DND-41 (cell line): ENCODE data around the gene SAMSN1.

ENCODE experiments used
- ATAC-seq: fragments of 200-7000 bp; cut with Tn5 transposase; 3 replicates; pipeline ENCODE4 v1.9.1; 2021; ENCODE audit warnings: low read depth; ENCODE audit not compliant: insufficient read depth
- DNase-seq: peaks from one replicate; pipeline ENCODE4 v3.0.0-alpha.2; 2020
- H2AFZ ChIP-seq: 2 replicates; pipeline ENCODE4 v1.6.0; 2012; ENCODE audit warnings: low read depth, low read length
- H3K27ac ChIP-seq: 2 replicates; pipeline ENCODE4 v1.5.1; 2012; ENCODE audit warnings: low read length, inconsistent platforms
- H3K27me3 ChIP-seq: fragments of 200-600 bp; sonication (generic); 2 replicates; pipeline ENCODE4 v1.6.0; 2012; ENCODE audit warnings: low read length, mild to moderate bottlenecking, inconsistent platforms; ENCODE audit not compliant: insufficient read depth, poor library complexity
- H3K36me3 ChIP-seq: 2 replicates; pipeline ENCODE4 v1.5.1; 2012; ENCODE audit warnings: low read length, inconsistent platforms; ENCODE audit not compliant: insufficient read depth
- H3K4me1 ChIP-seq: 2 replicates; pipeline ENCODE4 v1.5.1; 2012; ENCODE audit warnings: mild to moderate bottlenecking, low read length; ENCODE audit not compliant: insufficient read depth
- H3K4me2 ChIP-seq: 2 replicates; pipeline ENCODE4 v1.6.0; 2012; ENCODE audit warnings: mild to moderate bottlenecking, moderate library complexity, low read length, inconsistent platforms; ENCODE audit not compliant: insufficient read depth
- H3K4me3 ChIP-seq, 2 experiments: fragments of 200-600 bp in 1 of 2; shearing (Covaris generic) in 1 of 2; 2 replicates each; pipeline ENCODE4 v1.5.1; 2012 to 2016; ENCODE audit warnings: inconsistent platforms in 2 of 2, low read length in 2 of 2, mild to moderate bottlenecking in 2 of 2, low read depth in 1 of 2, moderate library complexity in 1 of 2
- H3K79me2 ChIP-seq: 2 replicates; pipeline ENCODE4 v1.6.0; 2012; ENCODE audit warnings: low read length, inconsistent platforms; ENCODE audit not compliant: insufficient read depth
- H3K9ac ChIP-seq: 2 replicates; pipeline ENCODE4 v1.6.0; 2012; ENCODE audit warnings: low read depth, mild to moderate bottlenecking, inconsistent platforms, low read length, moderate library complexity
- H3K9me3 ChIP-seq: 2 replicates; pipeline ENCODE4 v1.5.1; 2012; ENCODE audit warnings: low read length, moderate library complexity, mild to moderate bottlenecking, inconsistent platforms; ENCODE audit not compliant: insufficient read depth, severe bottlenecking
- H4K20me1 ChIP-seq: 2 replicates; pipeline ENCODE4 v1.6.0; 2012; ENCODE audit warnings: low read length; ENCODE audit not compliant: insufficient read depth
- EZH2 ChIP-seq: IDR thresholded peaks from 3 replicates; pipeline ENCODE4 v1.6.1; 2012; ENCODE audit warnings: borderline replicate concordance, low read depth, mild to moderate bottlenecking, moderate library complexity, low read length, inconsistent platforms; ENCODE audit not compliant: severe bottlenecking
- TF ChIP-seq, protein P1 (sequence below): IDR thresholded peaks from 2 replicates; pipeline ENCODE4 v1.5.1; 2012; ENCODE audit warnings: borderline replicate concordance, low read length, moderate library complexity, mild to moderate bottlenecking; ENCODE audit not compliant: poor library complexity, severe bottlenecking; ENCODE audit errors: extremely low read depth

The SAMSN1 gene

DNA sequence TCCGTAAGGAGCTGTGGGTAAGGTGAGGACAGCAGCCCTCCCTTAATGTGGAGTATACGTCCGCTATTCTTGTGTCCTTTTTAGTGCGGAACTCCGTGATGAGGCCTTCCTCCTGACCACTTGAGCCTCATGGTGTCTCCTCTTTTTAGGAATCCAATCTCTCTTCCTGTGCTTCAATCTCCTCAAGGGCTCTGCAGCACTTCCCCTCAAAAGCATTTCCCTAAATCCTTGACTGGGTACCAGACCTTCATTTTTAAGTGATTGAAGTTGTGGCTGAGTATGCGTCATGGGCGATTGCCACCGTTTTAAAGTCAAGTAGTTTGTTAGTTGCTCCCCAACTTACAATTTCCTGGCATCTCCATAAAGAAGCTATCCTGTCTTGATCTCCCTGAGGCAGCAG lies 62.8 kb downstream of the SAMSN1 start:
- Histone ChIP-seq H3K79me2 (no peaks in the 10 kb centered on the region), H4K20me1 (no peaks in the 10 kb centered on the region), H3K4me2 (no peak overlapping the region), H3K27me3 (no peaks in the 10 kb centered on the region), H3K9me3 (no peaks in the 10 kb centered on the region), H3K4me3 (no peak overlapping the region), H3K4me1 (peaks cover 19% of the 10 kb centered on the region), H3K9ac (no peak overlapping the region), H2AFZ (no peak overlapping the region), H3K27ac (peak overlapping the region; percentile 23; the same call in 1 of the 2 replicates), H3K36me3 (peaks cover 25% of the 10 kb centered on the region)
- no peak for ATAC-seq
- no peak for TF ChIP-seq EZH2
- TF ChIP-seq, protein P1, sequence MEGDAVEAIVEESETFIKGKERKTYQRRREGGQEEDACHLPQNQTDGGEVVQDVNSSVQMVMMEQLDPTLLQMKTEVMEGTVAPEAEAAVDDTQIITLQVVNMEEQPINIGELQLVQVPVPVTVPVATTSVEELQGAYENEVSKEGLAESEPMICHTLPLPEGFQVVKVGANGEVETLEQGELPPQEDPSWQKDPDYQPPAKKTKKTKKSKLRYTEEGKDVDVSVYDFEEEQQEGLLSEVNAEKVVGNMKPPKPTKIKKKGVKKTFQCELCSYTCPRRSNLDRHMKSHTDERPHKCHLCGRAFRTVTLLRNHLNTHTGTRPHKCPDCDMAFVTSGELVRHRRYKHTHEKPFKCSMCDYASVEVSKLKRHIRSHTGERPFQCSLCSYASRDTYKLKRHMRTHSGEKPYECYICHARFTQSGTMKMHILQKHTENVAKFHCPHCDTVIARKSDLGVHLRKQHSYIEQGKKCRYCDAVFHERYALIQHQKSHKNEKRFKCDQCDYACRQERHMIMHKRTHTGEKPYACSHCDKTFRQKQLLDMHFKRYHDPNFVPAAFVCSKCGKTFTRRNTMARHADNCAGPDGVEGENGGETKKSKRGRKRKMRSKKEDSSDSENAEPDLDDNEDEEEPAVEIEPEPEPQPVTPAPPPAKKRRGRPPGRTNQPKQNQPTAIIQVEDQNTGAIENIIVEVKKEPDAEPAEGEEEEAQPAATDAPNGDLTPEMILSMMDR = no peak
- DNase-seq = no peak

DNA sequence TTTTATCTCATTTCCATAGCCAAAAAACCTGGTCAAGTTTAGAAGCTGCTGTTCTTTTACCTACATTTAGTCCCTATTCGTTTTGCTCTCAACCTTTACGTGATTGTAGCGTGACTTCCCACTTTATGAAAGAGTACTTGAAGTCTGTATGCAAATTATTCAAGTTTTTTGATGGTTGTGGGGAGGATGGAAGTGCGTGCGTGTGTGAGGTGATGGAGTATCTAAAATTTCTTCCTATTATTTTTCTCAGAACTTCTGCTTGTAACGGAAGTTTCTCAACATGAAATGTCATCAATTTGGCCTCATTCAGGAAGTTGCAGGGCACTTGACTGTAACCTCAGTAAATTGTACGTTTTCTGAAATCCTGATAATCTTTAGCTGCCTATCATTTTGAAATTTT lies 64.0 kb downstream of the SAMSN1 start:
- Histone ChIP-seq H3K4me3 (no peak overlapping the region), H3K36me3 (peaks cover 14% of the 10 kb centered on the region; the same call in 1 of the 2 replicates), H4K20me1 (no peaks in the 10 kb centered on the region), H3K27ac (peak overlapping the region; percentile 58), H3K9me3 (no peaks in the 10 kb centered on the region), H2AFZ (no peak overlapping the region), H3K79me2 (no peaks in the 10 kb centered on the region), H3K27me3 (no peaks in the 10 kb centered on the region), H3K9ac (no peak overlapping the region), H3K4me2 (0 out of 2 replicates have a peak overlapping the region, but pooled peaks have one; percentile 17), H3K4me1 (peaks cover 19% of the 10 kb centered on the region)
- ATAC-seq (peak; percentile 79), DNase-seq (peak; percentile 35)
- TF ChIP-seq, protein P1 = no peak
- TF ChIP-seq EZH2 = no peak

DNA sequence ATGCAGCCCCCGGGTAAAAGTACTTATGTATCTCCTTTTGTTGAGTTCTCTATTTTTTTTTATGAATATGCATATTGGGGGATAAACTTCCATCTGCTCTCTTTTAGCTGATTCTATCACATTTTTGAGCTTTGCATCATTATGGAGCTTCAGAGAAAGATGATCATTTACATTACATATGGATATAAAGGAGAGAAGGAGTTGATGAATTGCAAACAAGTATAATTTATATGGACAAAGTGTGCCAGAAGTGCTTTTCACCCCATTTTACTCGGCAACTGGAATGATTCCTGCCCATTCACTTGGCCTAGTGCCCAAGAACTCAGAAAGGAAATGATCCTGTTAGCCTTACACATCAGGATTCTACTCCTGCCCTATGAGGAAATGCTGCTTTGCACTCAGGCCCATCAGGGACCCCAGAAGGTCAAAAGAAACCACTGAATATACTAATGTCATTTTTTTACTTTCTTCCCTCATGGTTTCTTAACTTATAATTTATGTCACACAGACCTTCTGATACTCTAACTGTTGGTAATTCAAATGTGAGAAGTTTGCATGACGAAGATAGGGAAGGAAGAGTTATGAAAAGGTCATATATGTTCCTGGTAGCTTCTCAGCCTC lies 65.6 kb downstream of the SAMSN1 start:
- Histone ChIP-seq H2AFZ (no peak overlapping the region), H3K4me3 (no peak overlapping the region), H3K27me3 (no peaks in the 10 kb centered on the region), H3K36me3 (peaks cover 6% of the 10 kb centered on the region; the same call in 1 of the 2 replicates), H3K27ac (no peak overlapping the region), H3K4me1 (peaks cover 19% of the 10 kb centered on the region), H3K9ac (no peak overlapping the region), H3K4me2 (no peak overlapping the region), H3K9me3 (no peaks in the 10 kb centered on the region), H3K79me2 (no peaks in the 10 kb centered on the region), H4K20me1 (no peaks in the 10 kb centered on the region)
- TF ChIP-seq, protein P1 = no peak
- no peak for TF ChIP-seq EZH2
- DNase-seq (no peak), ATAC-seq (no peak)

DNA sequence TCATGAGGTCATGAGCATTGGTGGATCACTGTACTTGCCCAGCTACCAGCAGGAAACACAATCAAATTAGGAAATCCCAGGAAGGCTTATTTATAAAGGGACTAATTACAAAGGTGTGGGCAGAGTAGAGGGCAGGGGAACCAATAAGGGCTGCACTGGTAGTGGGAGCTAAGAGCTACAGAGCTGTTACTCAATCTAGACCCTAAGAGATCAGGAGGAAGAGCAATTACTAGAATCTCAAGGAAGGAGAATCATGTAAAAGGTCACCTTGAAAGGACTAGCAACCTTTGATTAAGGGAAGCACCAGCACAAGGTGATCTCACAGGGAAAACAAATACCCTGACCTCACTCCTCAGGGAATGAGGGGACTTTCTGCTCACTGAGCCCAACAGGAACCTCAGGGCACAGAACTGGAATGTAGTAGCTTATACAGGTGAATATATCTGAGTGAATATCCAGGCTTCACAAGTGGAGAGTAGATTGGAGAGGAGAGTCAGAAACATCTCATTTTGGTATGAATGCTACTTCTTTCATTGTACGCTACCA lies 66.8 kb downstream of the SAMSN1 start:
- TF ChIP-seq, protein P1 = no peak
- H3K4me1 ChIP-seq = peaks cover 19% of the 10 kb centered on the region

More for the DNA sequence above, 66.8 kb downstream of the SAMSN1 start:
- DNase-seq (no peak), ATAC-seq (no peak)
- Histone ChIP-seq H3K4me3 (no peak overlapping the region), H3K36me3 (0 out of 2 replicates have a peak, but pooled peaks cover 2% of the 10 kb centered on the region), H3K4me2 (no peak overlapping the region), H2AFZ (no peak overlapping the region), H3K79me2 (no peaks in the 10 kb centered on the region), H3K9me3 (no peaks in the 10 kb centered on the region), H3K9ac (no peak overlapping the region), H3K27ac (no peak overlapping the region), H4K20me1 (no peaks in the 10 kb centered on the region), H3K27me3 (no peaks in the 10 kb centered on the region)
